ENCODE measurements around the gene LRMDA.

The LRMDA gene

GRCh38 chr10:75971402-75972211 lies 540.2 kb downstream of the LRMDA start:
- H3K4me3 ChIP-seq (ENCODE audit: low read depth, low read length): no peak overlapping the region
- TF ChIP-seq CTCF (conservative IDR thresholded peaks at IDR 0.05; ENCODE audit: low read depth, low read length): no peak
- peak; percentile 83 for DNase-seq (ENCODE audit: low read depth)

GRCh38 chr10:75972491-75973276 lies 541.3 kb downstream of the LRMDA start:
- DNase-seq (ENCODE audit: low read depth): peak; percentile 92
- H3K4me3 ChIP-seq (ENCODE audit: low read depth, low read length): no peak overlapping the region

GRCh38 chr10:75974080-75974479 lies 542.7 kb downstream of the LRMDA start:
- DNase-seq (ENCODE audit: low read depth): no peak
- no peak for TF ChIP-seq CTCF (conservative IDR thresholded peaks at IDR 0.05; ENCODE audit: low read depth, low read length)
- no peak overlapping the region for H3K4me3 ChIP-seq (ENCODE audit: low read depth, low read length)

More at GRCh38 chr10:75972491-75973276, 541.3 kb downstream of the LRMDA start:
- no peak for TF ChIP-seq CTCF (conservative IDR thresholded peaks at IDR 0.05; ENCODE audit: low read depth, low read length)

GRCh38 chr10:75976681-75977080 lies 545.3 kb downstream of the LRMDA start:
- no peak overlapping the region for H3K4me3 ChIP-seq (ENCODE audit: low read depth, low read length)
- no peak for TF ChIP-seq CTCF (conservative IDR thresholded peaks at IDR 0.05; ENCODE audit: low read depth, low read length)

GRCh38 chr10:75977139-75977538 lies 545.7 kb downstream of the LRMDA start:
- no peak overlapping the region for H3K4me3 ChIP-seq (ENCODE audit: low read depth, low read length)
- no peak for DNase-seq (ENCODE audit: low read depth)
- TF ChIP-seq CTCF (conservative IDR thresholded peaks at IDR 0.05; ENCODE audit: low read depth, low read length): no peak

More at GRCh38 chr10:75976681-75977080, 545.3 kb downstream of the LRMDA start:
- DNase-seq (ENCODE audit: low read depth): no peak

GRCh38 chr10:75978213-75978612 lies 546.8 kb downstream of the LRMDA start:
- DNase-seq (ENCODE audit: low read depth): peak; percentile 12
- no peak for TF ChIP-seq CTCF (conservative IDR thresholded peaks at IDR 0.05; ENCODE audit: low read depth, low read length)
- no peak overlapping the region for H3K4me3 ChIP-seq (ENCODE audit: low read depth, low read length)
